ENCODE data around the gene NQO2.
"Not testable (repeated sequence)": the region's sequence is repeated elsewhere in the genome, so short reads cannot be mapped to it uniquely, and the experiment has no call there.

Gene NQO2

GRCh38 chr6:3001146-3001772, 1.6 kb downstream of the NQO2 start:
- H3K9me3 ChIP-seq (ENCODE audit: control insufficient read depth, low read length), result no peaks in the 10 kb centered on the region
- H3K23ac ChIP-seq (ENCODE audit: low read length in 2 of 2), result no peak overlapping the region
- H4K8ac ChIP-seq (ENCODE audit: low read length), result no peak overlapping the region
- no peak overlapping the region for H3K27ac ChIP-seq (ENCODE audit: low read length, poor library complexity, severe bottlenecking)
- no peak overlapping the region for H3K4ac ChIP-seq (ENCODE audit: low read depth in 1 of 2, low read length in 2 of 2)
- peaks cover 3 to 19% of the 10 kb centered on the region in 2 experiments for H3K36me3 ChIP-seq (ENCODE audit: control insufficient read depth in 1 of 2, insufficient read depth in 2 of 2, low read depth in 1 of 2, low read length in 2 of 2)
- no peak for DNase-seq
- no peak overlapping the region for H3K14ac ChIP-seq (ENCODE audit: low read length in 2 of 2)
- H3K79me1 ChIP-seq (replicated peaks; ENCODE audit: low read length, poor library complexity, severe bottlenecking), result peaks cover 3% of the 10 kb centered on the region
- H2BK5ac ChIP-seq (ENCODE audit: low read depth, low read length, poor library complexity, severe bottlenecking), result no peak overlapping the region
- H3K27me3 ChIP-seq (ENCODE audit: control insufficient read depth in 1 of 2, insufficient read depth in 1 of 2, low read length in 2 of 2), result no peaks in the 10 kb centered on the region
- no peak overlapping the region for H3K4me3 ChIP-seq (ENCODE audit: insufficient read depth in 1 of 2, low read depth in 1 of 2, low read length in 2 of 2)
- no peak overlapping the region for H2AK5ac ChIP-seq (ENCODE audit: low read length, severe bottlenecking)
- H2BK12ac ChIP-seq (ENCODE audit: low read length in 2 of 2), result no peak overlapping the region
- H3K4me1 ChIP-seq (ENCODE audit: control insufficient read depth, insufficient read depth, low read depth, low read length), result peaks cover 9% of the 10 kb centered on the region
- peak overlapping the region; percentile 27 for H3K9ac ChIP-seq (ENCODE audit: low read length)
- H4K91ac ChIP-seq (ENCODE audit: low read length), result no peak overlapping the region
- H3K18ac ChIP-seq (ENCODE audit: low read depth in 1 of 2, low read length in 2 of 2), result no peak overlapping the region
- H2BK15ac ChIP-seq (ENCODE audit: low read depth, poor library complexity, severe bottlenecking), result no peak overlapping the region
- H3K4me2 ChIP-seq (ENCODE audit: low read length, poor library complexity, severe bottlenecking), result no peak overlapping the region
- no peak overlapping the region for H2AFZ ChIP-seq (ENCODE audit: low read depth, low read length)
- H2BK120ac ChIP-seq (ENCODE audit: low read depth, low read length), result no peak overlapping the region
- WGBS, result 98% methylated on average over 8 of the region's 11 CpGs

DNA sequence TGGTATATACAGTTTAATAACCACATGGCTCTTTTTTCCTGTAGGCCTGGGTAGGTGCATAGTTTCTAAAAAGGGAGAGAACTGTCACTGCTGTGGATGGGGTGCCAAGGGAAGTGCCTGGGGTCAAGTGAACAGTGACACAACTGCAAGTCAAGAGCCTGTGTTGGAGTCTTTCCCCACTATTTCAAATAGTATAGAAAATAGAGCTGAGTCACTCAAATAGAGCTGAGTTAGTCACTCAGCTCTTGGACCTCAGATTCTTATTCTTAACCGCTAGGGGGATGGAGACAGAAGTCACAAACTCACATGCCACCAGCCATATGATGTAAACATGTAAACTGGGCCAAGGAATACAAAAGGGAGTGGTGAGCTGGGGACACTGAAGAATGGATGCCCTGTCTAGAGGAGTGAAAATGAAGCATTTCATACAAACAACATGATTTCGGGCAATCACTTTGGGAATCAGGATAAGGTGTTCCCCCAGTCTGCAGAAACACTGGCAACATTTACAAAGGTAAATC, 2.1 kb downstream of the NQO2 start:
- Histone ChIP-seq H2BK120ac (ENCODE audit: low read depth, low read length) (no peak overlapping the region), H2BK12ac (ENCODE audit: low read length in 2 of 2) (no peak overlapping the region), H3K23ac (ENCODE audit: low read length in 2 of 2) (no peak overlapping the region), H4K91ac (ENCODE audit: low read length) (no peak overlapping the region), H2AK5ac (ENCODE audit: low read length, severe bottlenecking) (no peak overlapping the region), H2AFZ (ENCODE audit: low read depth, low read length) (no peak overlapping the region), H2BK15ac (ENCODE audit: low read depth, poor library complexity, severe bottlenecking) (no peak overlapping the region), H3K14ac (ENCODE audit: low read length in 2 of 2) (no peak overlapping the region), H3K4ac (ENCODE audit: low read depth in 1 of 2, low read length in 2 of 2) (no peak overlapping the region), H3K79me1 (replicated peaks; ENCODE audit: low read length, poor library complexity, severe bottlenecking) (peaks cover 3% of the 10 kb centered on the region), H3K9ac (ENCODE audit: low read length) (peak overlapping the region; percentile 27), H4K8ac (ENCODE audit: low read length) (no peak overlapping the region), H3K4me2 (ENCODE audit: low read length, poor library complexity, severe bottlenecking) (no peak overlapping the region), H2BK5ac (ENCODE audit: low read depth, low read length, poor library complexity, severe bottlenecking) (no peak overlapping the region), H3K18ac (ENCODE audit: low read depth in 1 of 2, low read length in 2 of 2) (no peak overlapping the region), H3K36me3 (ENCODE audit: control insufficient read depth in 1 of 2, insufficient read depth in 2 of 2, low read depth in 1 of 2, low read length in 2 of 2) (peaks cover 3 to 24% of the 10 kb centered on the region in 2 experiments), H3K4me1 (ENCODE audit: control insufficient read depth, insufficient read depth, low read depth, low read length) (peaks cover 9% of the 10 kb centered on the region), H3K4me3 (ENCODE audit: insufficient read depth in 1 of 2, low read depth in 1 of 2, low read length in 2 of 2) (no peak overlapping the region), H3K9me3 (ENCODE audit: control insufficient read depth, low read length) (no peaks in the 10 kb centered on the region), H3K27ac (ENCODE audit: low read length, poor library complexity, severe bottlenecking) (no peak overlapping the region), H3K27me3 (ENCODE audit: control insufficient read depth in 1 of 2, insufficient read depth in 1 of 2, low read length in 2 of 2) (no peaks in the 10 kb centered on the region)
- 91% methylated on average over 1 of the region's 2 CpGs for WGBS
- DNase-seq, result peak; percentile 88

- not testable (repeated sequence) for H3K4me1 ChIP-seq (ENCODE audit: control insufficient read depth, insufficient read depth, low read depth, low read length); H3K4me3 ChIP-seq (ENCODE audit: insufficient read depth in 1 of 2, low read depth in 1 of 2, low read length in 2 of 2); H2AFZ ChIP-seq (ENCODE audit: low read depth, low read length); H2BK120ac ChIP-seq (ENCODE audit: low read depth, low read length); DNase-seq; H3K23ac ChIP-seq (ENCODE audit: low read length in 2 of 2); H2AK5ac ChIP-seq (ENCODE audit: low read length, severe bottlenecking); H3K4me2 ChIP-seq (ENCODE audit: low read length, poor library complexity, severe bottlenecking); H3K18ac ChIP-seq (ENCODE audit: low read depth in 1 of 2, low read length in 2 of 2); H3K27me3 ChIP-seq (ENCODE audit: control insufficient read depth in 1 of 2, insufficient read depth in 1 of 2, low read length in 2 of 2); H3K14ac ChIP-seq (ENCODE audit: low read length in 2 of 2); H3K79me1 ChIP-seq (replicated peaks; ENCODE audit: low read length, poor library complexity, severe bottlenecking); H2BK15ac ChIP-seq (ENCODE audit: low read depth, poor library complexity, severe bottlenecking); H2BK12ac ChIP-seq (ENCODE audit: low read length in 2 of 2); H3K4ac ChIP-seq (ENCODE audit: low read depth in 1 of 2, low read length in 2 of 2); H4K8ac ChIP-seq (ENCODE audit: low read length); H3K9ac ChIP-seq (ENCODE audit: low read length); H3K27ac ChIP-seq (ENCODE audit: low read length, poor library complexity, severe bottlenecking); H3K9me3 ChIP-seq (ENCODE audit: control insufficient read depth, low read length); H2BK5ac ChIP-seq (ENCODE audit: low read depth, low read length, poor library complexity, severe bottlenecking); H4K91ac ChIP-seq (ENCODE audit: low read length)
- 88% methylated on average over 1 of the region's 5 CpGs for WGBS
- H3K36me3 ChIP-seq (ENCODE audit: control insufficient read depth in 1 of 2, insufficient read depth in 2 of 2, low read depth in 1 of 2, low read length in 2 of 2), result peaks cover 3 to 37% of the 10 kb centered on the region in 2 experiments
Measured at GRCh38 chr6:3003226-3003625, 3.5 kb downstream of the NQO2 start.

DNA sequence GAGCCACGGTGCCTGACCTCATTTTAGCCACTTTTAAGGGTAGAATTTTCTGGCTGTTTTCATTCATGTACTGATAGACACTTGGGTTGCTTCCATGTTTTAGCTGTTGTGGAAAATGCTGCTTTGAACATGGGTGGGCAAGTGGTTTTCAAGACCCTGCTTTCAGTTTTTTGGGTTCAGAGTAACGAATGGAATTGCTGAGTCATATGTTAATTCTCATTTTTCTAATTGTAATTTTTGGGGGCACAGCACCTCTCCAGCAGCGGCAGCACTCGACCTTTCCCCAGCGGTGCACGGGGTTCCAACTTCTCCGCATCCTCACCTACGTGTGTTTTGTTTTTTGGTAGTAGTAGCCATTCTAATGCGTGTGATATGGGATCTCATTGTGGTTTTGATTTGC, 5.4 kb downstream of the NQO2 start:
- Histone ChIP-seq H2BK5ac (ENCODE audit: low read depth, low read length, poor library complexity, severe bottlenecking) (no peak overlapping the region), H2BK12ac (ENCODE audit: low read length in 2 of 2) (no peak overlapping the region), H2AFZ (ENCODE audit: low read depth, low read length) (no peak overlapping the region), H3K27me3 (ENCODE audit: control insufficient read depth in 1 of 2, insufficient read depth in 1 of 2, low read length in 2 of 2) (no peaks in the 10 kb centered on the region), H4K8ac (ENCODE audit: low read length) (no peak overlapping the region), H2AK5ac (ENCODE audit: low read length, severe bottlenecking) (no peak overlapping the region), H3K23ac (ENCODE audit: low read length in 2 of 2) (no peak overlapping the region), H3K9ac (ENCODE audit: low read length) (no peak overlapping the region), H3K14ac (ENCODE audit: low read length in 2 of 2) (no peak overlapping the region), H3K18ac (ENCODE audit: low read depth in 1 of 2, low read length in 2 of 2) (no peak overlapping the region), H3K36me3 (ENCODE audit: control insufficient read depth in 1 of 2, insufficient read depth in 2 of 2, low read depth in 1 of 2, low read length in 2 of 2) (peaks cover 3 to 44% of the 10 kb centered on the region in 2 experiments), H3K9me3 (ENCODE audit: control insufficient read depth, low read length) (peaks cover 5% of the 10 kb centered on the region), H3K4me3 (ENCODE audit: insufficient read depth in 1 of 2, low read depth in 1 of 2, low read length in 2 of 2) (no peak overlapping the region), H3K79me1 (replicated peaks; ENCODE audit: low read length, poor library complexity, severe bottlenecking) (no peaks in the 10 kb centered on the region), H3K4me2 (ENCODE audit: low read length, poor library complexity, severe bottlenecking) (no peak overlapping the region), H3K27ac (ENCODE audit: low read length, poor library complexity, severe bottlenecking) (no peak overlapping the region), H3K4me1 (ENCODE audit: control insufficient read depth, insufficient read depth, low read depth, low read length) (peaks cover 2% of the 10 kb centered on the region), H4K91ac (ENCODE audit: low read length) (no peak overlapping the region), H2BK15ac (ENCODE audit: low read depth, poor library complexity, severe bottlenecking) (no peak overlapping the region), H2BK120ac (ENCODE audit: low read depth, low read length) (no peak overlapping the region), H3K4ac (ENCODE audit: low read depth in 1 of 2, low read length in 2 of 2) (no peak overlapping the region)
- DNase-seq, result no peak
- 93% methylated on average over 9 of the region's 9 CpGs for WGBS
